D721Med (cell line): ENCODE results near the gene NPC2.
"Not testable (repeated sequence)": the region's sequence is repeated elsewhere in the genome, so short reads cannot be mapped to it uniquely, and the experiment has no call there.

ENCODE experiments used
- DNase-seq: peaks from one replicate; pipeline ENCODE4 v3.0.0; 2011; ENCODE audit warnings: low spot score; ENCODE audit not compliant: insufficient read length
- FAIRE-seq: peaks from 2 replicates; lab custom pipeline; 2011; peaks lifted over from hg19 to GRCh38; lab: Jason Lieb, UNC
- CTCF ChIP-seq: IDR thresholded peaks from 2 replicates; pipeline ENCODE4 v1.5.1; 2012; ENCODE audit warnings: mild to moderate bottlenecking, control low read depth; ENCODE audit not compliant: insufficient read depth; ENCODE audit errors: missing control alignments

Gene NPC2

DNA sequence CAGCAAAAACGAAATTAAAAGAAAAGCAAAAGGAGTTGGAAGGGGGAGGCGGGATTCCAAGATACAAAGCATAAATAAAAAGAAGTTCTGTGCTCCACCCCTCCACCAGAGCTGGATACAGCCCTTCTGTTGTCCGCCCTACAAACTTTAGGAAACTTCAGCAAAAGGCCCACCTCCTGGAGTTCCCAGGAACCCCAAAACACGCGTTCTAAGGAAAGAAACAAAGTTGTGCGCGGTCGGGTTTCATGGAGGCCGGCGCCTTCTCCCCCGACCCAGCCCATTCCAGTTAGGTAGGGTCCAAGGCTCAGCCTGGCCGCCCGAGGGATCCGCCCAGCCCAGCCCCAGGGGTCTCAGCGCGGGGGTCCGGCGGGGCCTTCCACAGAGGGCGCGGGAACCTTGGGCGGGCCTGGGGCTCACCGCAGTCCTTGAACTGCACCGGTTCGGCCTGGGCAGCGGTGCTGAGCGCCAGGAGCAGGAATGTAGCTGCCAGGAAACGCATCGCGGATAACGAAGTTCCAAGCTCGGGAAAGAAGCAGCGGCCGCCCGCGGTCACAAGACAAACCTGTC is at the start of gene NPC2:
Gene NPC2, minus strand, starts transcription at position 530 of the 567 bp plus-strand sequence. Its CDS starts 31 bp downstream, at position 499.
- no peak for FAIRE-seq

GRCh38 chr14:74542056-74542685 is 49.1 kb upstream of the NPC2 start:
- FAIRE-seq (no peak), DNase-seq (no peak)
- TF ChIP-seq CTCF = no peak

More for the DNA sequence above, at the start of gene NPC2:
- DNase-seq = no peak
- TF ChIP-seq CTCF = no peak

- no peak for TF ChIP-seq CTCF
- FAIRE-seq (no peak), DNase-seq (no peak)
Measured at GRCh38 chr14:74541225-74541624, 48.1 kb upstream of the NPC2 start.

GRCh38 chr14:74539503-74539902 is 46.4 kb upstream of the NPC2 start:
- DNase-seq = no peak
- TF ChIP-seq CTCF = no peak
- no peak for FAIRE-seq

DNA sequence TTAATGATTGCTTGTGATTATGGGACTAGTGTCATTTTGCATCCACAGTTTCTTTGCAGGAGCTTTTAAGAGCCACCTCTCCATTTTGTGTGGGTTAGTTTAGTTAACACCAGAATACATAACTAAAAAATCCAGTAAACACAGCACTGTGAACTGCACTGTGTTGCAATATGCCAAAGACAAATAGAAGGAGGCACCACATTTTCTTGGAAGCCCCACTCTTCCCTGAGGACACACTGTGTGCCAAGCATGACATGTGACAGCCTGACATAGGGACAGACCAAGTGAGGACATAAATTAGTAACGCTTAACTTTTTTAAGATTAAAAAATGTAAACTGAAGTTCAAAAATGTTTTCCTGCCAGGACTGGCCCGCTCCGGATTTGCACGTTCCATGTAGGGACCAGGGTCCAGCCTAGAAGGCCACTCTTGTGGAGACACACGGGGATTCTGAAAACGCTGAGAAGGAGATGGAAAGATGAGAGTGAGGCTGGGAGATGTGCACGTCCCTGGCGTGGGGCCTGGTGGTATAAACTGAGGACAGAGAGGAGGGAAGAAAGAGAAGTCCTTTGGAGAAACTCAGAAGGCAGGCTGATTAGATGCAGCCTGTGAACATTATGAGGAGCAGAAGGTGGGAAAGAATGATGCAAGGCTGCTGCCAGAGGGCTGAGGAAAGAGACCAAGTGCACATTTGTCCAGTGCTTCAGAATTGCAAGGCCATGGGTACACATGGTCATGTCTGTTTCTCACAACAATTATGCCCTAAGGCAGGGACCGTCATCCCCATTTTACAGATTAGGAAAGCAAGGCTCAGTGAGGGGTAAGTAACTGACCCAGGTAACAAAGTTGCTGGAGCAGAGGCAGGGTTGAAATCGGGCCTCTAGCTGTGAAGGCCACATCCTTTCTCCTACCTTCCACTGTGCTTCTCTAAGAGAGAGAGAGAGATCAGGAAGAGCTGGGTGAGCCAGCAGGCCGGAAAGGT is 45.6 kb upstream of the NPC2 start:
- FAIRE-seq = no peak
- no peak for TF ChIP-seq CTCF
- DNase-seq = no peak

GRCh38 chr14:74536336-74536735 is 43.2 kb upstream of the NPC2 start:
- not testable (repeated sequence) for FAIRE-seq, DNase-seq

DNA sequence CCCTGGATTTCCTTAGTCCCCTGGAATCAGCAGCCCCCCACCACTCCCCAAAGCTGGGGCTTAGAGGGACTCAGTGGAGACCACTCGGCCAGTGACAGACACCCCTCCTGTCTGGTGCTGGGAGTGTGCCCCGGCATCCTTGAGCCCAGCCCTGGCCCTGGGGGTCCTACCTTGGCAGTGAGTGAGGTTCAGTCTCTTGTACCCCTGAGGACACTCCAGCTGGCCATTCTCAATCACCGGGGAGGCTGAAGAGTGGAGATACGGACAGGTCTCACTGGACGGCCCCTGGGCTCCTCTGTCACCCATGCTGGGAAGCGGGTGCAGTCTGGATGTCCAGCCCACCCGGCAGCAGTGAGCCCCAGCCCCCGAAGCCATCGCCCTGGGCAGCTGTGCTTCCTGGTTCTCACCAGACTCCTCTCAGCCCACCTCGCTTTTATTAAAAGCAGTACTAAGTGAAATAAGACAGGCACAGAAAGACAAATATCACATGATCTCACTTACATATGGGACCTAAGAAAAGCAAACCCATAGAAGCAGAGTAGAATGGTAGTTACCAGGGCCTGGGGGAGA is 42.7 kb upstream of the NPC2 start:
- DNase-seq (no peak), FAIRE-seq (no peak)
- no peak for TF ChIP-seq CTCF
